GM13977 (cell line): ENCODE data around the gene HLA-F.
A peak's percentile ranks its signal among the peaks of the same experiment; 100 is the strongest.

ENCODE experiments used
- DNase-seq: peaks from one replicate; pipeline ENCODE4 v3.0.0; 2012; ENCODE audit warnings: low spot score
- in situ Hi-C: fragments of 300-500 bp; cut with MboI; formaldehyde crosslinking; loops from one replicate; pipeline ENCODE4 v1.12.0; 2022; ENCODE audit warnings: low sequenced_read_pairs, low pct_unique_long_range_greater_than_20kb, mixed read lengths, inconsistent platforms; ENCODE audit not compliant: unreplicated experiment
- TF ChIP-seq, protein P1 (sequence below): IDR thresholded peaks from 2 replicates; pipeline ENCODE4 v1.5.1; 2012; ENCODE audit warnings: mild to moderate bottlenecking, control low read depth; ENCODE audit not compliant: insufficient read depth; ENCODE audit errors: extremely low read depth, missing control alignments

Gene HLA-F

GRCh38 chr6:29745855-29746449 is 22.7 kb downstream of the HLA-F start:
- TF ChIP-seq, protein P1, sequence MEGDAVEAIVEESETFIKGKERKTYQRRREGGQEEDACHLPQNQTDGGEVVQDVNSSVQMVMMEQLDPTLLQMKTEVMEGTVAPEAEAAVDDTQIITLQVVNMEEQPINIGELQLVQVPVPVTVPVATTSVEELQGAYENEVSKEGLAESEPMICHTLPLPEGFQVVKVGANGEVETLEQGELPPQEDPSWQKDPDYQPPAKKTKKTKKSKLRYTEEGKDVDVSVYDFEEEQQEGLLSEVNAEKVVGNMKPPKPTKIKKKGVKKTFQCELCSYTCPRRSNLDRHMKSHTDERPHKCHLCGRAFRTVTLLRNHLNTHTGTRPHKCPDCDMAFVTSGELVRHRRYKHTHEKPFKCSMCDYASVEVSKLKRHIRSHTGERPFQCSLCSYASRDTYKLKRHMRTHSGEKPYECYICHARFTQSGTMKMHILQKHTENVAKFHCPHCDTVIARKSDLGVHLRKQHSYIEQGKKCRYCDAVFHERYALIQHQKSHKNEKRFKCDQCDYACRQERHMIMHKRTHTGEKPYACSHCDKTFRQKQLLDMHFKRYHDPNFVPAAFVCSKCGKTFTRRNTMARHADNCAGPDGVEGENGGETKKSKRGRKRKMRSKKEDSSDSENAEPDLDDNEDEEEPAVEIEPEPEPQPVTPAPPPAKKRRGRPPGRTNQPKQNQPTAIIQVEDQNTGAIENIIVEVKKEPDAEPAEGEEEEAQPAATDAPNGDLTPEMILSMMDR = no peak
- in situ Hi-C loops = no loop called here
- DNase-seq = no peak

GRCh38 chr6:29746846-29747687 is 23.8 kb downstream of the HLA-F start:
- in situ Hi-C loops = no loop called here
- TF ChIP-seq, protein P1 = no peak
- DNase-seq = no peak

DNA sequence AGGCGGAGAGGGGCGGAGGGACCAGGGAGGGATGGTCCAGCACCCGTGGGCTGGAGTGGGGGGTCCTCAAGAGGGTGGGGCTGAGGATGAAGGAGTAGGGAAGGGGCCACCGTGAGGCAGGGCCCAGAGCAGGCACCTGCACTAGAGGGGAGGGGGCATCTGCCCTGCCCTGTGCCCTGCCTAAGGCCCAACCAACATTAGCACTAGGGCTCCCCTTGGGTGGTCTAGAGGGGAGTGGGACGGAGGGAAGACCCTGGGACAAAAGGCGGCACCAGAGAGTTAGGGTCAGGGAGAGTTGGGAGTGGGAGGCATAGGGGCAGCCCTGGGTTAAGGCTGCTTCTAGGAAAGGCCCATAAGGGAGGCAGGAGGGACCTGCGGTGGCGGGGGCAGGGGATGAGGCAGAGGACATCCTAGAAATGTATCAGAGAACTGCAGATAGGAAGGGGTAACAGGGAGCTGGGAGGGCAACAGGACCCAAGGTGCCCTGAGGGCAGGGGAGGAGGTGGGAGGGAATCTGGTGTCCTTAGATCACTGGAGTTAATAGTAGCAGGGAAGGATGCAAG is 24.5 kb downstream of the HLA-F start:
- in situ Hi-C loops = no loop called here
- peak; percentile 31 for DNase-seq
- TF ChIP-seq, protein P1 = no peak

DNA sequence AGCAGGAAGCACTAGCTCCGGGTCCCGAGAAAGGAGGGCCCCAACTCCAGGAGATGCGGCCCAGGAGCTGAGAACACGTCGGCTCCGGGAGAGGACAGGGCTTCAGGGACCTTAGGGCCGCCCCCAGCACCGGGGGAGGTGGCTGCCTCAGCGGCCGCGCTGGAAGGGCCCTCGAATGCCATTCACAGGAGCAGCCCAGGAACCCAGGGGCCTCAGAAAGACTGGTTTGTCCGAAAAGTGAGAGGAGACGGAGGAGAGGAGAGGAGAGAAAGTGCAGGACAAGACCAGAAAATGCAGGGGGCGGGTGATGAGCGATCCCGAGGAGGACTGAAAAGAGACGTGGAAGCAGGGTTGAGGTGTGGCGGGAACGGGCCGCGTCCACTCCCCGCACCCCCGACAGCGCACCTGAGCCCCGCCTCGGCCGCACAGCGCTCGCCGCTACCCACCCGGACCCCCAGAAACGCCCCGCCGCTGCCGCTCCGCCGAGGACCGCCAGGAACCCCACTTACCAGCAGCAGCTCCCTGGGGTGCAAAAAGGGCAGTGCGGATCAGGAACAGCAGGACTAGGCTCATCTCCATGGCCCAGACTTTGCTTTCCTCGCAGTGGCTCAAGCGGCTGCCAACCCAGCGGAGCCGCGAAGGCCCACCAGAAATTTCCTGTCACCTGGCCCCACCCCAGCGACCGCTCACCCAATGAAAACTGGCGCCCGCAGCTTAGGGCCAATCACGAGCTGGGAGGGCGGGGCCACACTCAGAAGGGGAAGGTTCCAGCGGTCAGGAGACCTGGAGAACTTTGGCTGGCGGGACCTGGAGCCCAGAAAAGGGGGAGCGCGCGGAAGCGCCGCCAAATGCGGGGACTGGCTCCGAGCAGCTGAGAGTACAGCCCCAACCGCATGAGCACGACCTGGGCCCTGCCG is 25.4 kb downstream of the HLA-F start:
- DNase-seq = peak; percentile 94
- TF ChIP-seq, protein P1 = no peak
- in situ Hi-C loops = no loop called here

GRCh38 chr6:29749308-29749662 is 26.1 kb downstream of the HLA-F start:
- TF ChIP-seq, protein P1 = no peak
- no peak for DNase-seq

DNA sequence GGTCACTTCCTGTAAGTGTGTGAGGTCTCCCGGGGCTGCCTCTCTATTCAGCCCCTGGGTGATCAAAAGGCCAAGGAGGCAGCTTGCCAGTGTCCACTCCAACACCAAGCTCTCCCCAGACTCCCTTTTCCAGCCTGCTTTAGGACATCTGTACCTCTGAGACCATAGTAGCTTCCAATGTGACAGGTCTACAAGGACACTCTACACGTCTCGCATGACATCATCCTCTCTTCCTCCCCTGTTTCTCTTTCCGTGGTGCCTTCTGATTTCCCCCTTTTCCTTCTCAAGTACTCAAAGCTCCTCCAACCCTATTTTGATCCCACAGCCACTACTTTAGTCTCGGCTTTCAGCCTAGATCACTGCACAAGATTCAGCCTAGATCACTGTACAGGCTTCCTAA is 26.4 kb downstream of the HLA-F start:
- in situ Hi-C loops = no loop called here
- peak; percentile 14 for DNase-seq

More at GRCh38 chr6:29749308-29749662, 26.1 kb downstream of the HLA-F start:
- in situ Hi-C loops = no loop called here

More for the DNA sequence above, 26.4 kb downstream of the HLA-F start:
- TF ChIP-seq, protein P1 = no peak
